ENCODE results near the gene TMEM184A.
"Not testable (repeated sequence)": the region's sequence is repeated elsewhere in the genome, so short reads cannot be mapped to it uniquely, and the experiment has no call there.

Gene TMEM184A

GRCh38 chr7:1585142-1585981 is 29.4 kb upstream of the TMEM184A start:
- no peak for DNase-seq (ENCODE audit: low read depth in 2 of 2)
- TF ChIP-seq, protein P1, sequence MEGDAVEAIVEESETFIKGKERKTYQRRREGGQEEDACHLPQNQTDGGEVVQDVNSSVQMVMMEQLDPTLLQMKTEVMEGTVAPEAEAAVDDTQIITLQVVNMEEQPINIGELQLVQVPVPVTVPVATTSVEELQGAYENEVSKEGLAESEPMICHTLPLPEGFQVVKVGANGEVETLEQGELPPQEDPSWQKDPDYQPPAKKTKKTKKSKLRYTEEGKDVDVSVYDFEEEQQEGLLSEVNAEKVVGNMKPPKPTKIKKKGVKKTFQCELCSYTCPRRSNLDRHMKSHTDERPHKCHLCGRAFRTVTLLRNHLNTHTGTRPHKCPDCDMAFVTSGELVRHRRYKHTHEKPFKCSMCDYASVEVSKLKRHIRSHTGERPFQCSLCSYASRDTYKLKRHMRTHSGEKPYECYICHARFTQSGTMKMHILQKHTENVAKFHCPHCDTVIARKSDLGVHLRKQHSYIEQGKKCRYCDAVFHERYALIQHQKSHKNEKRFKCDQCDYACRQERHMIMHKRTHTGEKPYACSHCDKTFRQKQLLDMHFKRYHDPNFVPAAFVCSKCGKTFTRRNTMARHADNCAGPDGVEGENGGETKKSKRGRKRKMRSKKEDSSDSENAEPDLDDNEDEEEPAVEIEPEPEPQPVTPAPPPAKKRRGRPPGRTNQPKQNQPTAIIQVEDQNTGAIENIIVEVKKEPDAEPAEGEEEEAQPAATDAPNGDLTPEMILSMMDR (IDR thresholded peaks at IDR 0.05; ENCODE audit: low read depth, low read length): no peak
- H3K4me3 ChIP-seq (replicated peaks in 1 of 2; ENCODE audit: low read depth in 2 of 2, low read length in 2 of 2): no peak overlapping the region

DNA sequence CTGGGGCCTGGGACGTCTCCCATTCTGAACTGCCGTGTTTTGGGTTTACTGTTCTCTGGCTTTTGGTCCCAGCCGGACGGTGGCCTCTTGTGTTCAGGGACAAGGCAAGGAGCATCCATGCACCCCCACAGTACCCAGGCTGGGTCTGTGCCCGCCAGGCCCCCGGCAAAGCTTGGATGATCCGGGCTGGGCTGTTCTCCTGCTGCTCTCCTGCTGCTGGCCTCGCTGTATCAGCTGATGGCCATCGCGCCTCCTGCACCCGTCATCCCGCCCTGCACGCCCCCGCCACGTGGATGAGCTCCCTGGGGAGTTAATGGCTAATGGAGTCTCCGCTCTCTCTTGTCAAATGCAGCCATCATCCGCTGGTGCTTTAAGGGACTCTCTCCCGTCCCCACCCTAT is 28.7 kb upstream of the TMEM184A start:
- TF ChIP-seq, protein P1 (IDR thresholded peaks at IDR 0.05; ENCODE audit: low read depth, low read length): no peak
- DNase-seq (ENCODE audit: low read depth in 2 of 2): no peak
- H3K4me3 ChIP-seq (replicated peaks in 1 of 2; ENCODE audit: low read depth in 2 of 2, low read length in 2 of 2): no peak overlapping the region

DNA sequence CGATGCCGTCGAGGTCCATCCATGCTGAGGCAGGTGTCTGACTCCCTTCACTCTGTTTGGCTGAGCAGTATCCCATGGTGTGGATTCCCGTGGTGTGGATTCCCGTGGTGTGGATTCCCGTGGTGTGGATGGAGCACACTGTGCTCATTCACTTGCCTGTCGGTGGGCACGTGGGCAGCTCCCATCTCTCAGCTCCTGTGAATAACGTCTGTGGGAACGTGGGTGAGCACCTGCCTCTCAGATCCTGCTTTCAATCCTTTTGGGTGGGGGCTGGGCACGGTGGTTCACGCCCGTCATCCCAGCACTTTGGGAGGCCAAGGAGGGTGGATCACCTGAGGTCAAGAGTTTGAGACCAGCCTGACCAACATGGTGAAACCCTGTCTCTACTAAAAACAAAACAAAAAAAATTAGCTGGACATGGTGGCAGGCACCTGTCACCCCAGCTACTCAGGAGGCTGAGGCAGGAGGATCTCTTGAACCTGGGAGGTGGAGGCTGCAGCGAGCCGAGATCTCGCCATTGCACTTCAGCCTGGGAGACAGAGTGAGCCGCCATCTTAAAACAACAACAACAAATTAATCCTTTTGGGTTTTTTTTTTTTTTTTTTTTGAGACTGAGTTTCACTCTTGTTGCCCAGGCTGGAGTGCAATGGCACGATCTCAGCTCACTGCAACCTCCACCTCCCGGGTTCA is 27.4 kb upstream of the TMEM184A start:
- not testable (repeated sequence) for H3K4me3 ChIP-seq (replicated peaks in 1 of 2; ENCODE audit: low read depth in 2 of 2, low read length in 2 of 2)

DNA sequence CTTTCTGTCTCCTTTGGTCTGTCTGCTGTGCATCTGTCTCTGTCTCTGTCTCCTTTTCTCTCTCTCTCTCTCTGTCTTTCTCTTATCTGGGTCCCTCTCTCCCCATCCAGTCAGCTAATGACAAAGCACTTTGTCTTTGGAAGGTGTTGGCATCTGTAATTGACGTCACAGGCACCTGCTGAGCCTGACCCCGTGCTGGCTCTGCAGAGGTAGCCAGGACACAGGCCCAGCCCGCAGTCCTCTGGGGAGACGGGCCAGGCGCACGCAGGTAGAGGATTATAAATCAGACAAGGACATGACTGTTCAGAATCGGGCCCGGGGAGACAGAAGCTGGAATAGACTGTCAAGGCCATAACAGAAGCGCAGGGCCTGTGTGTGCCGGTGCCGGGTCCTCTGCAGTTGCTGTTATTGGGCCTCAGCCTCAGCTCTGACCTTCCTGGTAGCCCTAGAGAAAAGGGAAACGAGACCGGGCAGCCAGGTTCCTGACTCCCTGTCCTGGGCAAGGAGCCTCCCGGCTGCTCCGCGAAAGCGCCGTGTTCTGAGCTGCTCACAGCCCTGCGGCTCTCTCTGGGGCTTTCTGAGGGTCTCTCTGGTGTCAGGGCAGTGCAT is 24.5 kb upstream of the TMEM184A start:
- TF ChIP-seq, protein P1 (IDR thresholded peaks at IDR 0.05; ENCODE audit: low read depth, low read length): no peak
- no peak for DNase-seq (ENCODE audit: low read depth in 2 of 2)
- H3K4me3 ChIP-seq (replicated peaks in 1 of 2; ENCODE audit: low read depth in 2 of 2, low read length in 2 of 2): no peak overlapping the region

More for the DNA sequence above, 27.4 kb upstream of the TMEM184A start:
- DNase-seq (ENCODE audit: low read depth in 2 of 2): not testable (repeated sequence)

- H3K4me3 ChIP-seq (replicated peaks in 1 of 2; ENCODE audit: low read depth in 2 of 2, low read length in 2 of 2): no peak overlapping the region
- TF ChIP-seq, protein P1 (IDR thresholded peaks at IDR 0.05; ENCODE audit: low read depth, low read length): peak; percentile 89
- peak; percentile 60 to 68 for DNase-seq (ENCODE audit: low read depth in 2 of 2)
Observed at GRCh38 chr7:1579481-1580421, 23.7 kb upstream of the TMEM184A start.

DNA sequence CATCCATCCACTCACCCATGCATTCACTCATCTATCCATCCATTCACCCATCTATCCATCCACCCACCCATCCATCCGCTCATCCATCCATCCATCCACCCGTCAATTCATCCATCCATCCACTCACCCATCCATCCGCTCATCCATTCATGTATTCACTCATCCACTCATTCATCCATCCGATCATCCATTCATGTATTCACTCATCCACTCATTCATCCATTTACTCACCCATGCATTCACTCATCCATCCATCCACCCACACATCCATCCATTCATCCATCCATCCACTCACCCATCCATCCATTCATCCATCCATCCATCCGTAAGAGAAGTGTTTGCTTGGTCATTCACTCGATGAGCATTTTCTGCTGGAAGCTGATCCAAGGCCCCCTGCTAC is 22.5 kb upstream of the TMEM184A start:
- H3K4me3 ChIP-seq (replicated peaks in 1 of 2; ENCODE audit: low read depth in 2 of 2, low read length in 2 of 2): no peak overlapping the region
- DNase-seq (ENCODE audit: low read depth in 2 of 2): no peak
- TF ChIP-seq, protein P1 (IDR thresholded peaks at IDR 0.05; ENCODE audit: low read depth, low read length): no peak

Data from cardiac fibroblast (primary cell).